ENCODE measurements around the gene UQCC5.

UQCC5 gene

DNA sequence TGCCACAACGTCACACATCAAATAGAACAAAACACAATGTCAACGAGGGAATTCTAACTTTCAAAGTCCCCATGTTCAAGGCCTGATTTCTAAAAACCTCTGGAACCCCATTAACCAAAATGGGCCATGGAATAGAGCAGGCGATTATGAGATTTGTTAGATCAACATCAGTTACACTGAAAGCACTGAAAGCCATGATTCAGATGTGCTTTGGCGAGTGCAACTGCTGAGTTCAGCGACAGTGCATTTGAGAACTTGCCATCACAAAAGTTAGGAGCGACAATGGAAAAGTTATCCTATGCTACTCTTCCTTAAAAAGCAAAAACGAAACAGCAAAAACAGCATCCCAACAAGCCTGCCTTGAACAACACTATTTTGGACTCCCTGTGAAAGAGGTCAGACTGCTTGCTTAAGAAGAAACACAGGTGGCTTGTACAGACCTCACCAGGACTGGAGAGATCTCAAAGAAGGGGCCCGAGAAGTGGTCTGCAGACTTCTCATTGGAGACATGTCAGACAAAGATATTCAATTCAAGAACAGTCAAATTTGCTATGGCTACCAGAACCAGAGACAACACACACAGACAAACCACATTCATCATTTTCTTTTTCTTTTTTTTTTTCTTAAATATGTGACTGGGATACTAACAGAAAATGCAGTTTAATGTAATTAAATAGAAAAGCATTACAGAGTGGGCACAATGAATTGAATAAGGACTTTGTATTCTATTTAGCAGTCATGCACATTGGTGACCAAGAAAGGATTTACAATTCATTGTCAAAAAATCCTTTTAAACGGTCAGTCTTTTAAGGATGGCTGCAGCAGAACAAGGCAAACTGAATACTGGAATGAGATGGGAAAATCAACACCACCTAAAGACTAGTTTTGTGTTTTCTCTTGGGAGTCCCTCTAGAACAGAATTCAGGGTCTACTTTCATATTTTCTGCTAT, 20.9 kb downstream of the UQCC5 start:
- Mint-ChIP-seq H3K9me3 (no peaks in the 10 kb centered on the region), H3K36me3 (peaks cover 17% of the 10 kb centered on the region), H3K27me3 (no peaks in the 10 kb centered on the region), H3K4me1 (peaks cover 4% of the 10 kb centered on the region), H3K4me3 (no peak overlapping the region), H3K27ac (no peak overlapping the region)

DNA sequence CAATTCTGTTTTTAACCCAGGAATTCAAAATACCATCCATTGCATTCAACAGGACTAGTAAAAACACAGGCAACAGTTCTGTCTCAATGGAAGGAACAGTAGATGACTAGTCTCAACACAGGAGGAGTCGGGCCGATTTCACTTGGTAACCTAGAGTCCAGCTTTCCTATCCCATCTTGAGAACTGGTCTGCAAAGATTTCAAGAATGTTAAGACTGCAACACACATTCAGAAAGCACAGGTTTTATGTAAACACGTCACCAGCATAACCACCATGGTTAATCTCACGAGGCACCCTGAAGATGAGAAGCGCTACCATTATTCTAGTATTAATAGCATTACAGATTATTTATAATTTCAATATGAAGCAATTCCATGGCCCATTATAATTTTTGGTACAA, 22.0 kb downstream of the UQCC5 start:
- Mint-ChIP-seq H3K36me3 (peaks cover 21% of the 10 kb centered on the region), H3K9me3 (no peaks in the 10 kb centered on the region), H3K27me3 (no peaks in the 10 kb centered on the region), H3K4me3 (no peak overlapping the region), H3K4me1 (peaks cover 4% of the 10 kb centered on the region), H3K27ac (no peak overlapping the region)

DNA sequence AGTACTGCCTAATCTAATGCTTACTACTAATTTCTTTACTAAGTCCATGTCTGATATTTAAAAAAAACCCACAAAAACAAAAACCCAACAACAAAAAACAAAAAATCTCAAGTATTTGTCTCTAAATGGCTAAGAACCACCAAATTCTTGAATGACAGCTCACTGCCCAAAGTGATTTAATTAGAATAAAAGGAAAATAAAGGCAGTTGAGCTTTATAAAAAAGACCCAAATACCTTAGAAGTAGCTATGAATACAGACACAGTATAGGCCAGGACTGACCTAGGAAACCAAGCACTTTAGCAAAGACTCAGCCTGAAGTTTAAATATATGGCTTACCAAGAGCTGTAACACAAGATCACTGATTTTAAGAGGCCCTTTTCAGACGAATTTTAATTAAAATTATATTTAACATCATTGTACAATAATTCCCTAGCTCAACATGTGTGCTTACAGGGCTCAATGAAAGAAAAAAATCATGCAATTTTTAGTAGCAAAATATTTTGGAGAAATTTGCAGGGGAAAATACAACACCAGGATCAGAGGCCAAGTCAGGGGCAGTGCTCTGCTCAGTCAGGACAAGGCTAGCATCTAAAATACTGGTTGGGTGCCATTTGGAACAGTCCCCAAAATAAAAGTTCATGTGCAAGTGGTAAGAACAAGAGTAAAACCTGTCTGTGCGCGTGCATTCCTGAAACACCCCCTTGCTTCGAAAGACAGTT, 24.8 kb downstream of the UQCC5 start:
- Mint-ChIP-seq H3K27me3 (no peaks in the 10 kb centered on the region), H3K4me3 (no peak overlapping the region), H3K36me3 (peaks cover 18% of the 10 kb centered on the region), H3K27ac (no peak overlapping the region), H3K9me3 (no peaks in the 10 kb centered on the region), H3K4me1 (peaks cover 4% of the 10 kb centered on the region)

DNA sequence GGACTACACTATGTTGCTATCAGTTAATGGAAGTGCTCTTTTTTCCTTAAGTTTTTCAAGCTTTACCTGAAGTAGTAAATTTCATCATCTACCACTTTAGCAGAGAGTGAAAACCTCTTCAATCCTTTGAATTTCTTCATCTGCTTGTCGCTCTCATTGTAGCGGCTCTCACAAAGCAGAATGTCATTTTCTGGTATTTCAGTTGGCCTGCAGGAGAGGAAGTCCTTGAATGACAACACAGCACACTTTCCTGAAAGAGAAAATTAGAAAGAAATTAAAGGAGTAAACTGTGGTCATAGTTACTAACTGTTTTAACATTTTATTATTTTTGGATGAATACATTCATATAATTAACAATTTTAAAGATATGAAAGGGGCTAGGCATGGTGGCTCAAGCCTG, 27.6 kb downstream of the UQCC5 start:
- Mint-ChIP-seq H3K27ac (no peak overlapping the region), H3K4me1 (peaks cover 4% of the 10 kb centered on the region), H3K9me3 (no peaks in the 10 kb centered on the region), H3K36me3 (peaks cover 21% of the 10 kb centered on the region), H3K4me3 (no peak overlapping the region), H3K27me3 (no peaks in the 10 kb centered on the region)

DNA sequence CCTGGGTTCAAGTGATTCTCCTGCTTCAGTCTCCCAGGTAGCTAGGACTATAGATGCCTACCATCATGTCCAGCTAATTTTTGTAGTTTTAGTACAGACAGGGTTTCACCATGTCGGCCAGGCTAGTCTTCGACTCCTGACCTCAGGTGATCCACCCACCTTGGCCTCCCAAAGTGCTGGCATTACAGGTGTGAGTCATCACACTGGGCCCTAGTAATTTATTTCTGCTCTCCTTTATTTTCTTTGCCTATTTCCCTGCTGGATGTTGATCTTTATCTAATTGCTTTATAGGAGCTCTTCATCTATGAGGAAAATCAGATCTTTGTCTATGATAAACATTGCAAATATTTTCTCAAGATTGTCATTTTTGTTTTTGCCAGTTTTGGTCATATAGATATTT, 31.7 kb downstream of the UQCC5 start:
- Mint-ChIP-seq H3K4me1 (no peaks in the 10 kb centered on the region), H3K27me3 (no peaks in the 10 kb centered on the region), H3K36me3 (peaks cover 15% of the 10 kb centered on the region), H3K27ac (no peak overlapping the region), H3K9me3 (no peaks in the 10 kb centered on the region), H3K4me3 (no peak overlapping the region)

DNA sequence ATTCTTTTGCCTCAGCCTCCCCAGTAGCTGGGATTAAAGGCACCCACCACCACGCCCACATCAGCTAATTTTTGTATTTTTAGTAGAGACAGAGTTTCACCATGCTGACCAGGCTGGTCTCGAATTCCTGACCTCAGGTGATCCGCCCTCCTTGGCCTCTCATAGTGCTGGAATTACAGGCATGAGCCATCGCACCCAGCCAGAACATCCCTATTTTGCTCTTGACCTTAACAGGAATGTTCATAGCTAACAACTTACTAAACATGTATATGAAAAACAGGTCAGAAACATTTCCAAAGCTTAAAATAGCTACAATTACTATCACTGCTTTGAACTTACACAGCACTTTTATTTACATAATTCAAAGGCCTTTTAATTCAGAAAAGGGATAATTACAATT, 33.7 kb downstream of the UQCC5 start:
- H3K4me3 Mint-ChIP-seq: no peak overlapping the region
- no peaks in the 10 kb centered on the region for H3K4me1 Mint-ChIP-seq
- no peak overlapping the region for H3K27ac Mint-ChIP-seq
- H3K27me3 Mint-ChIP-seq: no peaks in the 10 kb centered on the region
- peaks cover 12% of the 10 kb centered on the region for H3K36me3 Mint-ChIP-seq
- no peaks in the 10 kb centered on the region for H3K9me3 Mint-ChIP-seq

DNA sequence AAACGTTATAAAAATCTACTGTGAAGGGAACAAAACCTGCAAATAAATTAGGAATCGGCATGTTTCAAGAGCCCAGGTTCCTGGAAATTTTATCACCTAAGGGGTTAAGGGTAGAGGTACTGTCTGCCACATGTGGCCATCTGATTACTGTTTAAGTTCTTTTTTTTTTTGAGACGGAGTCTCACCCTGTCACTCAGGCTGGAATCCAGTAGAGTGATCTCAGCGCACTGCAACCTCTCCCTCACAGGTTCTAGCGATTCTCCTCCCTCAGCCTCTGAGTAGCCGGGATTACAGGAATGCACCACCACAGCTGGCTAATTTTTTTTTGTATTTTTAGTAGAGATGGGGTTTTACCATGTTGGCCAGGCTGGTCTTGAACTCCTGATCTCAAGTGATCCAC, 35.8 kb downstream of the UQCC5 start:
- H3K9me3 Mint-ChIP-seq: no peaks in the 10 kb centered on the region
- no peaks in the 10 kb centered on the region for H3K4me1 Mint-ChIP-seq
- H3K27me3 Mint-ChIP-seq: no peaks in the 10 kb centered on the region
- H3K4me3 Mint-ChIP-seq: no peak overlapping the region
- no peak overlapping the region for H3K27ac Mint-ChIP-seq
- peaks cover 19% of the 10 kb centered on the region for H3K36me3 Mint-ChIP-seq

DNA sequence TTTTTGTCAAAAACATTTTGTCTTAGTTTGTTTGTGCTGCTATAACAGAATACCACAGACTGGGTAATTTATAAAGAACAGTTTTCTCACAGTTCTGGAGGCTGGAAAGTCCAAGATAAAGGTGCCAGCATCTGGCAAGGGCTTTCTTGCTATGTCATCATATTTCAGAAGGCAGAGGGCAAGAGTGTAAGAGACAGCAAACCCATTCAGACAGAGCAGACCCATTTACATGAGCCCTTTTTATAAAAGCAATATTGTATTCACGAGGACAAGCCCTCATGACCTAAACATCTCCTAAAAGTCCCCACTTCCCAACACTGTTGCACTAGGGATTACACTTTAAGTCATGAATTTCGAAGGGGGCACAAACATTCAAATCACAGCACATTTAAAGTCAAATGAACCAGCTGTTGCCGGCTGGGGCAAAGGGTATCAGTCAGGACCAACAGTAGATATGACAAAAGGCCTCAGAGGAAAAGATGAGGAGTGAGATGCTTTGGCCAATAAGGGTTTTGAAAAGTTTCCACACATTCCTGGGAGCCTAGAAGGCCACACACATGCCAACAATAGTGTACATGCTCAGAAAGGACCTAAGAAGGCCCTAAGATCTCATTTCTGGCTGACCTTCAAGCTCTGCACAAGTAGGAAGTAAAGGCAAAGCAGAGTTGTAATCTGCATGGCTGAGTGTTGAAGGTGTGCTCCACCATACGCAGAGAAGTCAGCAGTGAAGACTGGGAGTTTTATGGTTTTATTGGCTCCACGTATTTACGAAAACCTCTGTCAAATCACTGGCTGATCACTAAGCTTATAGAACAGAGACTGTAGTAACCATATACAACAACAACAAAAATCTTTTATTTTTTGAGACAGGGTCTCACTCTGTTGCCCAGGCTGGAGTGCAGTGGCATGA, 37.9 kb downstream of the UQCC5 start:
- Mint-ChIP-seq H3K27ac (no peak overlapping the region), H3K9me3 (no peaks in the 10 kb centered on the region), H3K4me1 (no peaks in the 10 kb centered on the region), H3K4me3 (no peak overlapping the region), H3K27me3 (no peaks in the 10 kb centered on the region), H3K36me3 (peaks cover 30% of the 10 kb centered on the region)
